Activated T-helper 1 cell treated with Interleukin-2 at 50 U/mL for 16 hours (primary cell): ENCODE data around the gene NAT9.

Experiments used
- DNase-seq: peaks from one replicate; pipeline ENCODE4 v3.0.0-alpha.2; 2020; ENCODE audit warnings: low read depth

Gene NAT9

GRCh38 chr17:74761419-74761818 is 14.7 kb downstream of the NAT9 start:
- DNase-seq = no peak

- DNase-seq = no peak
These were observed 15.6 kb downstream of the NAT9 start for GRCh38 chr17:74760404-74761105.

GRCh38 chr17:74759941-74760340 is 16.2 kb downstream of the NAT9 start:
- DNase-seq = no peak

- DNase-seq = peak; percentile 46
These were observed 16.8 kb downstream of the NAT9 start for GRCh38 chr17:74759243-74759801.

- DNase-seq = no peak
These were observed 17.3 kb downstream of the NAT9 start for GRCh38 chr17:74758848-74759168.

- no peak for DNase-seq
These were observed 18.0 kb downstream of the NAT9 start for GRCh38 chr17:74757931-74758847.

GRCh38 chr17:74757502-74757901 is 18.6 kb downstream of the NAT9 start:
- DNase-seq = no peak

GRCh38 chr17:74756891-74757290 is 19.3 kb downstream of the NAT9 start:
- DNase-seq = no peak

- no peak for DNase-seq
These were observed 20.6 kb downstream of the NAT9 start for GRCh38 chr17:74755533-74755932.

- no peak for DNase-seq
These were observed 21.3 kb downstream of the NAT9 start for GRCh38 chr17:74754832-74755231.

GRCh38 chr17:74752822-74753401 is 23.2 kb downstream of the NAT9 start:
- DNase-seq = no peak

GRCh38 chr17:74752415-74752814 is 23.7 kb downstream of the NAT9 start:
- no peak for DNase-seq

GRCh38 chr17:74750327-74751069 is 25.6 kb downstream of the NAT9 start:
- no peak for DNase-seq

- DNase-seq = no peak
These were observed 26.2 kb downstream of the NAT9 start for GRCh38 chr17:74750039-74750326.

- peak; percentile 27 for DNase-seq
These were observed 26.7 kb downstream of the NAT9 start for GRCh38 chr17:74749279-74750038.

- peak; percentile 94 for DNase-seq
These were observed 27.4 kb downstream of the NAT9 start, which contains the start of gene NHERF1 for GRCh38 chr17:74748529-74749278. Gene NHERF1 (plus strand): TSS chr17:74748628. CDS start chr17:74748847, 219 bp downstream.

- DNase-seq = no peak
These were observed 27.9 kb downstream of the NAT9 start for GRCh38 chr17:74748279-74748528.

GRCh38 chr17:74746922-74747321 is 29.2 kb downstream of the NAT9 start:
- no peak for DNase-seq

- no peak for DNase-seq
These were observed 29.8 kb downstream of the NAT9 start for GRCh38 chr17:74746376-74746775.

GRCh38 chr17:74745548-74746177 is 30.5 kb downstream of the NAT9 start:
- no peak for DNase-seq
